AG04449 (cell line): Measurements from ENCODE around the gene MT1B.

Source experiments
- CTCF ChIA-PET: fragments of 350-600 bp; formaldehyde crosslinking; extraction: SDS; loops from one replicate; lab custom pipeline; 2021; ENCODE audit warnings: antibody characterized with exemption; lab: Yijun Ruan, JAX
- POLR2A ChIA-PET: fragments of 400-600, 350-600 bp; formaldehyde crosslinking; extraction: SDS; loops from one replicate; lab custom pipeline; 2020; ENCODE audit warnings: antibody characterized with exemption, inconsistent platforms; lab: Yijun Ruan, JAX
- DNase-seq: peaks from one replicate; pipeline ENCODE4 v3.0.0-alpha.2; 2010; ENCODE audit warnings: low read depth, low spot score
- H3K4me3 ChIP-seq: 2 replicates; pipeline ENCODE4 v1.5.1; 2011; ENCODE audit warnings: low read depth, mild to moderate bottlenecking, control low read depth, low read length
- TF ChIP-seq, protein P1 (sequence below): IDR thresholded peaks from one replicate; pipeline ENCODE4 v1.5.1; 2011; ENCODE audit warnings: mild to moderate bottlenecking, moderate library complexity, low read length, control low read depth, inconsistent platforms; ENCODE audit not compliant: insufficient read depth; ENCODE audit errors: missing control alignments

The MT1B gene

DNA sequence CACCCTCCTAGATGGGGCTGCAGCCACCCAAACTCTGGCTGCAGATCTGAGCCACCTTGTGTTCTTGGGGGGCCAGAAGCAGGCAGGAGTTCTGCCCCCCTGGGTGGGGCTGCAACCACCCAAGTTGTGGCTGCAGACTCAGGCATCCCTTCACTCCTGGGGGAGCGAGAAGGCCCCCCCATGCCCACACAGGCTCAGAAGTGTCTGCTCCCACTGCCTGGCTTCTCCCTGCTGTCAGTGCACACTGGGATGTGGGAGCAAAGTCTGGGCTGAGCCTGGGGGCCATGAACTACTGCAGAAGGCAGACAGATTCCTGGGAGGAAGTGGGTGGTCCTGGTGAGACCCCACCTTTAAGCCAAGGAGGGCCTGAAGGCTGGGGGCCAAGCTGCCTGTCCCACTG is 43.6 kb downstream of the MT1B start:
- TF ChIP-seq, protein P1, sequence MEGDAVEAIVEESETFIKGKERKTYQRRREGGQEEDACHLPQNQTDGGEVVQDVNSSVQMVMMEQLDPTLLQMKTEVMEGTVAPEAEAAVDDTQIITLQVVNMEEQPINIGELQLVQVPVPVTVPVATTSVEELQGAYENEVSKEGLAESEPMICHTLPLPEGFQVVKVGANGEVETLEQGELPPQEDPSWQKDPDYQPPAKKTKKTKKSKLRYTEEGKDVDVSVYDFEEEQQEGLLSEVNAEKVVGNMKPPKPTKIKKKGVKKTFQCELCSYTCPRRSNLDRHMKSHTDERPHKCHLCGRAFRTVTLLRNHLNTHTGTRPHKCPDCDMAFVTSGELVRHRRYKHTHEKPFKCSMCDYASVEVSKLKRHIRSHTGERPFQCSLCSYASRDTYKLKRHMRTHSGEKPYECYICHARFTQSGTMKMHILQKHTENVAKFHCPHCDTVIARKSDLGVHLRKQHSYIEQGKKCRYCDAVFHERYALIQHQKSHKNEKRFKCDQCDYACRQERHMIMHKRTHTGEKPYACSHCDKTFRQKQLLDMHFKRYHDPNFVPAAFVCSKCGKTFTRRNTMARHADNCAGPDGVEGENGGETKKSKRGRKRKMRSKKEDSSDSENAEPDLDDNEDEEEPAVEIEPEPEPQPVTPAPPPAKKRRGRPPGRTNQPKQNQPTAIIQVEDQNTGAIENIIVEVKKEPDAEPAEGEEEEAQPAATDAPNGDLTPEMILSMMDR = no peak
- no peak for DNase-seq
- ChIA-PET POLR2A (no interaction called here), CTCF (interaction anchor here (0.9 to 1.5 kb wide), 3 partner anchors 21 to 94 kb away, joined by 3 to 4 read pairs (median 3); no protein-coding TSS in a partner anchor)
- no peak overlapping the region for H3K4me3 ChIP-seq

DNA sequence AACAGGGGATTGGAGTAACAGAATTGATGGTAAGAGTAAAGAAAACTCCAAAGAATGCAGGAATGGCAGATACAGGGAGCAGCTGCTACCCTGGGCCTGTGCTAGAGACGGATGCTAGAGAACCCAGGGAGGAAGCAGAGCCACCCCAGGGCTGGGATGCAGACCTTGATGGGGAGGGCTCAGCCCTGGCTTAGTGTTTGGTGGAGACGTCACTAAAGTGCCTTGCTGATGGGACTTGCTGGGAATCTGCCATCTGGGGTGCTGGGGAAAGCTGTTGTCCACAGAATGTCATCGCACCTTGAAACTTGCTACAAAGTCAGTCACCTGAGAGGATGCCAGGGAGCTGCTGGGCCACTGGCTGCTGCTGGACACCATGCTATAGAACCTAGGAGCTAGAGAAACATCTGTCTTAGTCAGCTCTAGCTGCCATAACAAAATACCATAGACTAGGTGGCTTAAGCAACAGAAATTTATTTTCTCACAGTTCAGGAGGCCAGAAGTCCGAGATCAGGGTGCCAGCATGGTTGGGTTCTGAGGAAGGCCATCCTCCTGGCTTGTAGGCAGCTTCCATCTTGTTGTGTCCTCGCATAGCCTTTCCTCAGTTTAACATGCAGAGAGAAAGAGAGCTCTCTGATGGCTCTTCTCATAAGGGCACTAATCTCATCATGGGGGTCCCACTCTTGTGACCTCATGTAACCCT is 45.9 kb downstream of the MT1B start:
- no peak overlapping the region for H3K4me3 ChIP-seq
- TF ChIP-seq, protein P1 = no peak
- DNase-seq = no peak
- ChIA-PET POLR2A (no interaction called here), CTCF (interaction anchor here (0.7 to 1.9 kb wide), 9 partner anchors 14 to 366 kb away, joined by 3 to 8 read pairs (median 3); partner anchors contain the start of gene BBS2)

DNA sequence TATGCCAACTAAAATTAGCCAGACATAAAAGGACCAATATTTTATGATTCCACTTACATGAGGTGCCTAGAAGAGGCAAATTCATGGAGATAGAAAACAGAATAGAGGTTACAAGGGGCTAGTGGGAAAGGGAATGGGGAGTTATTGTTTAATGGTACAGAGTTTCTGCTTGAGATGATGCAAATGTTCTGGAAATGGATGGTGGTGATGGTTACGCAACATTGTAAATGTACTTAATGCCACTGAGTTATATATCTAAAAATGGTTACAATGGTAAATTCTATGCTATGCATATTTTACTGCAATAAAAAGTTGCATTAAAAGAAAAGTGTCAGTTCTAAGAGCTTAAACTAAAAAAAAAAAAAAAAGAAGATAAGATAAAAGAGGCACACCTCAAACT is 48.5 kb downstream of the MT1B start:
- ChIA-PET CTCF (interaction anchor here (0.8 to 4.6 kb wide), 21 partner anchors 10 to 368 kb away, joined by 3 to 174 read pairs (median 15); partner anchors contain the start of genes BBS2, MT1H, MT1X and MT2A), POLR2A (interaction anchor here (1.0 kb wide), 1 partner anchor 18 kb away, joined by 3 read pairs; the partner anchor contains the start of gene MT1X)
- H3K4me3 ChIP-seq = no peak overlapping the region
- no peak for DNase-seq
- TF ChIP-seq, protein P1 = no peak

DNA sequence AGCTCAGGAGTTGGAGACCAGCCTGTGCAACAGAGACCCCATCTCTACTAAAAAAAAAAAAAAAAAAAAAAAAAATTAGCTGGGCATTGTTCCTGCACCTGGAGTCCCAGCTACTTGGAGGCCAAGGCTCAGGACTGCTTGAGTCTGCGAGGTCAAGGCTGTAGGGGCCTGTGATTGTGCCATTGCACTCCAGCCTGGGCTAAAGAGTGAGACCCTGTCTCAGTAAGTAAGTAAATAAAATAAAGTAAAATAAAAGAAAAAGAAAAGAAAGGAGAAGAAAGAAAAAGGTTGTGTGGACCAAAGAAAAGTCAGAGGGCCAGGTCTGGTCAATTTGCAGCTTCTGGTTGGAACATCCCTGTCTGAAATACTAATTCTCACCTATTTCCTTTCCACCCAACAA is 48.9 kb downstream of the MT1B start:
- ChIA-PET POLR2A (interaction anchor here (1.0 kb wide), 1 partner anchor 18 kb away, joined by 3 read pairs; the partner anchor contains the start of gene MT1X), CTCF (interaction anchor here (0.8 to 4.6 kb wide), 32 partner anchors 8 to 758 kb away, joined by 3 to 174 read pairs (median 9); partner anchors contain the start of genes BBS2, MT1E, MT1H and MT1X)
- no peak overlapping the region for H3K4me3 ChIP-seq
- no peak for DNase-seq
- TF ChIP-seq, protein P1 = no peak

DNA sequence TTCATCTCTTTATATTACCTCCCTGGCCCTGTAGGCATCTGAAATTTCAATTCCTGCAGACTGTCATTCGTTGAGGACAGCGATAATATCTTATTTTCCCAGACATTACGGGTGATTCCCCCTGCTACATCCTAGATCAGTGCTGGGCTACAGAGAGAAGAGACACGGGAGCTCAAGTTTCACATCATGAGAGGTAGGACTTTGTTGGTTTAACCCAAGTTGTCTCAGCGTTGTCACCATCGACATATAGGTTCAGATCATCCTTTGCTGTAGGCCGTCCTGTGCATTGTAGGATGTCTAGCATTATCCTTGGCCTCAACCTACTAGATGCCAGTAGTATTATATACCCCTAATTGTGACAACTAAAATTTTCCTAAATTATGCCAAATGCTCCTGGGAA is 49.8 kb downstream of the MT1B start:
- TF ChIP-seq, protein P1 = no peak
- DNase-seq = no peak
- ChIA-PET POLR2A (interaction anchor here (0.8 to 1.2 kb wide), 2 partner anchors 76 to 98 kb away, joined by 3 to 8 read pairs; partner anchors contain the start of gene MT1E), CTCF (interaction anchor here (0.7 to 4.6 kb wide), 67 partner anchors 9 to 759 kb away, joined by 3 to 174 read pairs (median 6); partner anchors contain the start of genes BBS2, MT1E, MT1G and MT1H)
- H3K4me3 ChIP-seq = no peak overlapping the region
